K562 treated with DMSO at 1 percent for 48 hours (cell line): ENCODE data around the gene CD226. TPM values are rescaled to one million over a fixed set of nuclear protein-coding genes. Genes with fewer than 3 reads are reported as not detected.

Source experiments
- total RNA-seq: library from RNA; unstranded; fragments of 300-600 nt; gene quantifications from 2 replicates; pipeline ENCODE4 v1.2.3, GENCODE V29; 2022; ENCODE audit warnings: low replicate concordance; ENCODE audit errors: extremely low read depth

CD226 gene
- total RNA-seq = not detected in 2 replicates

GRCh38 chr18:69947361-69948133, at the start of gene CD226:
TSS of gene CD226 (minus strand) at chr18:69947873. CDS start at chr18:69947406, 467 bp downstream.

